H7 (cell line): ENCODE measurements around the gene HBQ1. TPM values are rescaled to one million over a fixed set of nuclear protein-coding genes. Genes with fewer than 3 reads are reported as not detected.
"Not testable (repeated sequence)": the region's sequence is repeated elsewhere in the genome, so short reads cannot be mapped to it uniquely, and the experiment has no call there.

Experiments
- DNase-seq: peaks from one replicate; pipeline ENCODE4 v3.0.0; 2012
- H3K27me3 ChIP-seq: 2 replicates; pipeline ENCODE4 v1.6.0; 2011; ENCODE audit warnings: mild to moderate bottlenecking, low read length; ENCODE audit not compliant: control insufficient read depth, insufficient read depth
- H3K36me3 ChIP-seq: replicated peaks from 2 replicates; pipeline ENCODE4 v1.5.1; 2011; ENCODE audit warnings: low read length; ENCODE audit not compliant: control insufficient read depth, insufficient read depth
- H3K4me3 ChIP-seq: 2 replicates; pipeline ENCODE4 v1.5.1; 2011; ENCODE audit warnings: low read depth, mild to moderate bottlenecking, control low read depth, low read length, moderate library complexity; ENCODE audit not compliant: insufficient read depth
- total RNA-seq: library from RNA; depleted of rRNA; stranded (reverse); fragments of >200 nt; shearing (Covaris generic); gene quantifications from 2 replicates; pipeline ENCODE4 v1.2.3, GENCODE V29; 2014; rRNA removed

HBQ1 gene
- total RNA-seq, 1 experiment from 2014 or later: 1.6 TPM

DNA sequence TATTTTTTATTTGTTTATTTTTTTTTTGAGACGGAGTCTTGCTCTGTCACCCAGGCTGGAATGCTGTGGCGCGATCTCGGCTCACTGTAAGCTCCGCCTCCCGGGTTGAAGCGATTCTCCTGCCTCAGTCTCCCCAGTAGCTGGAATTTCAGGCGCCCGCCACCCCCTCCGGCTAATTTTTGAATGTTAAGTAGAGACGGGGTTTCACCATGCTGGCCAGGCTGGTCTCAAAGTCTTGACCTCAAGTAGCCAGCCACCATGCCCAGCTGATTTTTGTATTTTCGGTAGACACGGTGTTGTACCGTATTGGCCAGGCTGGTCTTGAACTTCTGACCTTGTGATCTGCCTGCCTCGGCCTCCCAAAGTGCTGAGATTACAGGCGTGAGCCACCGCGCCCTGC is 50.1 kb downstream of the HBQ1 start:
- H3K27me3 ChIP-seq, H3K4me3 ChIP-seq, DNase-seq: not testable (repeated sequence)
- H3K36me3 ChIP-seq: peaks cover 18% of the 10 kb centered on the region

Other genes starting within 250 kb of the HBQ1 start
- 11.0 and 13.5 TPM in 2 replicates for gene POLR3K, start 126.9 kb upstream of the HBQ1 start, total RNA-seq
- gene SNRNP25, start 126.6 kb upstream of the HBQ1 start, total RNA-seq: 39.5 and 52.9 TPM in 2 replicates
- gene RHBDF1, start 107.8 kb upstream of the HBQ1 start, total RNA-seq: 38.2 and 42.5 TPM in 2 replicates
- 140 and 181 TPM in 2 replicates for gene MPG, start 102.2 kb upstream of the HBQ1 start, total RNA-seq
- gene NPRL3, start 41.8 kb upstream of the HBQ1 start, total RNA-seq: 9.9 and 10.9 TPM in 2 replicates
- not detected in 2 replicates for gene HBZ, start 27.8 kb upstream of the HBQ1 start, total RNA-seq
- gene HBM, start 14.5 kb upstream of the HBQ1 start, total RNA-seq: not detected in 2 replicates
- not detected in 2 replicates for gene HBA2, start 7.6 kb upstream of the HBQ1 start, total RNA-seq
- gene HBA1, start 3.8 kb upstream of the HBQ1 start, total RNA-seq: not detected in 2 replicates
- gene LUC7L, start 49.0 kb downstream of the HBQ1 start, total RNA-seq: 56.6 and 92.9 TPM in 2 replicates
- 106 and 120 TPM in 2 replicates for gene FAM234A, start 54.4 kb downstream of the HBQ1 start, total RNA-seq
- gene RGS11, start 95.5 kb downstream of the HBQ1 start, total RNA-seq: 0.69 and 0.81 TPM in 2 replicates
- 4.0 and 5.3 TPM in 2 replicates for gene ARHGDIG, start 100.1 kb downstream of the HBQ1 start, total RNA-seq
- 0.15 and 2.1 TPM in 2 replicates for gene PDIA2, start 102.7 kb downstream of the HBQ1 start, total RNA-seq
- gene AXIN1, start 172.3 kb downstream of the HBQ1 start, total RNA-seq: 52.4 and 57.8 TPM in 2 replicates
- gene MRPL28, start 190.1 kb downstream of the HBQ1 start, total RNA-seq: 225 and 242 TPM in 2 replicates
- gene PGAP6, start 201.5 kb downstream of the HBQ1 start, total RNA-seq: 107 and 112 TPM in 2 replicates
- 400 and 507 TPM in 2 replicates for gene NME4, start 216.7 kb downstream of the HBQ1 start, total RNA-seq
- gene DECR2, start 221.4 kb downstream of the HBQ1 start, total RNA-seq: 20.1 and 21.4 TPM in 2 replicates
- 25.2 and 27.9 TPM in 2 replicates for gene RAB11FIP3, start 245.2 kb downstream of the HBQ1 start, total RNA-seq